NB4 (cell line): ENCODE data around the gene GAA.

Experiments
- CTCF ChIP-seq: IDR thresholded peaks from one replicate; pipeline ENCODE4 v1.5.1; 2012; ENCODE audit warnings: low read depth, low read length
- MAX ChIP-seq: IDR thresholded peaks from 2 replicates; pipeline ENCODE4 v1.6.1; 2011; ENCODE audit warnings: low read depth, low read length
- MYC ChIP-seq: IDR thresholded peaks from 2 replicates; pipeline ENCODE4 v1.6.1; 2011; ENCODE audit warnings: low read depth, low read length
- POLR2A ChIP-seq: IDR thresholded peaks from 2 replicates; pipeline ENCODE4 v1.6.1; 2011; ENCODE audit warnings: mild to moderate bottlenecking; ENCODE audit not compliant: insufficient read length; ENCODE audit errors: extremely low read depth

DNA sequence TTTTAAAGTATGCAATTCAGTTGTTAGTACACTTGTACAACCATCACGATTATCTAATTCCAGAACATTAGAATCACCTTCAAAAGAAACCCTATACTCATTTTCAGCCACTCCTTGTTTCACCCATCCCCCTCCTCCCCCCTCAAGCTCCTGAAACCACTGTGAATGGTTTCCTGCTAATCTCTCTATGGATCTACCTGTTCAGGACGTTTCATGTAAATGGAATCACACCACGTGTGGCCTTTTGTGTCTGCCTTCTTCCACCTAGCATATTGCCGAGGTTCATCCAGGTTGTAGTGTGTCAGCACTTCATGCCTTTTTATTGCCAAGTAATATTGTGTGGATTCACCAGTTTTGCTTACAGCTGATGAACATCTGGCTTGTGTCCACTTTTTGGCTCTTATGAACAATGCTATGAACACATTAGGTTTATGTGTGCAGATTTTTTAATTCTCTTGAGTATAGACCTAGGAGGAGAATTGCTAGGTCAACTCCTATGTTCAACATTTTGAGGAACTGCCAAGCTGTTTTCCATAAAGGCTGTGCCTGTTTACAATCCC is 27.7 kb downstream of the GAA start:
- TF ChIP-seq MAX (no peak), CTCF (no peak), POLR2A (no peak), MYC (no peak)
